ENCODE results near the gene RSL1D1.
"Not testable (repeated sequence)": the region's sequence is repeated elsewhere in the genome, so short reads cannot be mapped to it uniquely, and the experiment has no call there.

The RSL1D1 gene

DNA sequence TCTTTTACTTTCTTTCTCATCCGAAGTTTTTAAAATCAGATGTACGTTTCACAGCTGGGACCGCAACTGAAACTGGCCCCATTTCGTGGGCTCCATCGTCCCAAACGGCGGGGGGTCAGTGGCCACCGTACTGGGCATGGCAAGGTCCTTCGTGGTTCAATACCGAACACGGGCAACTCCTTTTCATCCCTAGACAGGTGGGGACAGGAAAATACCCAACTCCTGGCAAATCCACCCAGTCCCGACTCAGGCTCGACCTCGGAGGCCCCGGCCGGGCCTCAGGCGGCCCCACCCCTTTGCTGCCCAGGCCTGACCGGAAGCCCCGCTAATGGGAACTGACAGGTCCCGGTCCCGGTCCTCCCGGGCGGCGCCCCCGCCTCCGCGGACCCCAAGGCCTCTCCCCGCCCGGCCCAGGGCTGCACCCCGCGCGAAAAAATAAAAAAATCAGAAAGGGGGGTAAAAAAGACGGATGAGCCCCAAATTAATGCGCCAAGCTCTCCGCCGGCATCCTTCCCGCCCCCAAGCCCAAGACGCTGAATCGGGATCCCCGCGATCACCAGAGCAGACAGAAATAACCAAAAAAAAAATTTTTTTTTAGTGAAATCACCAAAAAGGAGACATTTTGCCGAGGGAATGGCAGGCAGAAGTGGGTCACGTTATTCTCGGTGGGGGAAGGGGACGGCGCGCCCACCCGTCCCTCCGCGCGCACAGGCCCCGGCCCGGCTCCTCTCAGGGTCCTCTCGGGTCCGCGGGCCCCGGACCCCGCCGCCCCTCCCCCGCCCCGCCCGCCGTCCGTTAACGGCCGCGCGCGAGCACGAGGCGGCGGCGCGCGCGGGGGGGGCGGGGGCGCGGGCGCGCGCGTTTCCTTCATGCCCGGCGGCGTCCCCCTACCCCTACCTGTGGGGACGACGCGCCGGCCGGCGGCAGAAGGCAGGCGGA, 54.8 kb downstream of the RSL1D1 start:
- peak; percentile 41 for DNase-seq

- DNase-seq, result no peak
These were observed 55.5 kb downstream of the RSL1D1 start for GRCh38 chr16:11795887-11796226.

DNA sequence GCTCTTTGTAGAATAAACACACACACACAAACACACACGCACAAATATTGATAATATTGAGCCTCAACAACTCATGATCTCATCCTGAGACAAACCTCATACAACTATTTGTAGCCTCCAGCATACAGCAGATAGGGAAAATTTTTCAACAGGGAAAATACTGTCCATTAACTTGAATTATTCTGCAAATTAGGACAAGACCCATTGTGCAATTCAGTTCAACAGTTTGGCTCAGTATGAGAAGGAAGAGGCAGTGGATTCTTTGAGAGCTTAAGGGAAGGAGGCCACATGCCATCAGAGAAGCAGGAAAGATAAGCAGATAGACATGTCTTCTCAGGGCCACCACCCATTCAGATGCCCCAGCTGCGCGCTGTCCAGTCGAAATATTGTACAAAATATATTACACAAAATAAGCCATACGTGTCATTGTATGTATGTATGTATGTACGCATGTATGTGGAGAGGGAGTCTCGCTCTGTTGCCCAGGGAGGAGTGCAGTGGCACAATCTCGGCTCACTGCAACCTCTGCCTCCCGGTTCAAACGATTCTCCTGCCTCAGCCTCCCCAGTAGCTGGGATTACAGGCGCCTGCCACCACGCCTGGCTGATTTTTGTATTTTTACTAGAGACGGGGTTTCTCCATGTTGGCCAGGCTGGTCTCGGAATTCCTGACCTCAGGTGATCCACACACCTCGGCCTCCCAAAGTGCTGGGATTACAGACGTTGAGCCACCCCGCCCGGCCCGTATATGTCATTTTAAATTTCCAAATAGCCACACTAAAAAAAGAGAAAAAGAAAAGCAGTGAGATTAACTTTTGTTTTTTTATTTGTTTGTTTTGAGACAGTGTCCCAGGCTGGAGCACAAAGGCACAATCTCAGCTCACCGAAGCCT, 56.1 kb downstream of the RSL1D1 start:
- no peak for DNase-seq

- no peak for DNase-seq
These were observed 56.9 kb downstream of the RSL1D1 start for GRCh38 chr16:11794447-11794846.

- DNase-seq, result no peak
These were observed 57.5 kb downstream of the RSL1D1 start for GRCh38 chr16:11793840-11794239.

DNA sequence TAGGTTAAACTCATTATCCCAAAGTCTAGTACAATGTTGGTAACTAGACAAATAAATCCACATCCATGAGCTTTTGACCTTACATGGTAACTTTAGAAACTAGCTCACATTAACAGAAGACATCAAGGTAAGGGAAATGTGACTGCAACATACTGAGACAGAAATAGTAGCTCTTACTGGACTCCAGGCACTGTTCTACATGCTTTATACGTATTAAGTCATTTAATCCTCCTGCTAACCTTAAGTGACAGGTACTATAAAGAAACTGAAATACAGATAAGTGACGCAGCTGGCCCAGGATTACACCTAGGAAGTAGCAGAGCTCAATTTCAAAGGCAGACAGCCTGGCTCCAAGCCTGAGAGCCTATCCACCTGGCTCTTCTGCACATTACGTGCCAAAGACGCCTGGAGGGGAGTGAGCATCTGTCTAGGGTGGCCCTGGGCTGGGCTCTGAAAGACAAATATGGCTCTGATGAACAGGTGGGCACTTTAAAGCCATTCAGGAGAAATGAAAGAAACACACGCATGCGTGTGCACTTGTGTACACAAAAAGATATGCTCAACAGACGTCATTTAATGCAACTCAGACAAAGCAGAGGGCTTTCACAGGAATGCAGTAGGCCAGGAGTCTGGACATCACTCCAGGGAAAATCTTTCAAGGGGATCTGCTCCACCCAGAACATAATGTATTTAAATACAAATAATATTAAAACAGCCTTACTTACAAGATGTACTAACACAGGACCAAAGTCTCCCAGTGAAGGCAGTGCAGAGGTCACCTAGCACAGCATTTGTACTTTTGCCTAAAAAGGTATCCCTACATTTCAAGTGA, 58.7 kb downstream of the RSL1D1 start:
- DNase-seq, result no peak

- DNase-seq, result no peak
These were observed 60.1 kb downstream of the RSL1D1 start for GRCh38 chr16:11791144-11791828.

DNA sequence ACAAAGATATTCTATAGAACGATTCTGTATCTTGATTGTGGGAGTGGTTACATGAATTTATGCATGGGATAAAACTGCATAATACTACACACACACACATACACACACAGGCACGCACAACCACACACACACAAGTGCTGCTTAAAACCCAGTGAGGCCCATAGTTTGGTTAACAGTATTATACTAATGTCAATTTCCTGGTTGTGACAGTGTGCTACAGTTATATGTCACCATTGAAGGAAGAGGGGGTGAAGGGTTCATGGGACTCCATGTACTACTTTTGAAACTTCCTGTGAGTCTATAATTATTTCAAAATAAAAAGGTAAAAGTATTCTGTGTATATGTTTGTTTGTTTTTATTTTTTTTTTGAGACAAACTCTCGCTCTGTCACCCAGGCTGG, 62.4 kb downstream of the RSL1D1 start:
- no peak for DNase-seq

DNA sequence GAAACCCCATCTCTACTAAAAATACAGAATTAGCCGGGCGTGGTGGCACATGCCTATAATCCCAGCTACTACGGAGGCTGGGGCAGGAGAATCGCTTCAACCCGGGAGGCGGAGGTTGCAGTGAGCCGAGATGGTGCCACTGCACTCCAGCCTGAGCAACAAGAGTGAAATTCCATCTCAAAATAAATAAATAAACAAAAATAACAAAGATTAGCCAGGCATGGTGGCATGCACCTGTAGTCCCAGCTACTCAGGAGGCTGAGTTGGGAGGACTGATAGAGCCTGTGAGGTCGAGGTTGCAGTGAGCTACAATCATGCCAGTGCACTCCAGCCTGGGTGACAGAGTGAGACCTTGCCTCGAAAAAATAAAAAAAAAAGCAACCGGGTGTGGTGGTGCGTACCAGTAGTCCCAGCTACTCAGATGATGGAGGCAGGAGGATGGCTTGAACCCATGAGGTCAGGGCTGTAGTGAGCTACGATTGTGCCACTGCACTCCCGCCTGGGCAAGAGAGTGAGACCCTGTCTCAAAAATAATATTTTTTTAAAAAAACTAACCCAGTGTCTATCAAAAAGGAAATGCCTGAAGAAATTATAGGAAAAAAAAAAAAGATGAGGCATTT, 66.3 kb downstream of the RSL1D1 start:
- not testable (repeated sequence) for DNase-seq

GRCh38 chr16:11784381-11784780, 67.0 kb downstream of the RSL1D1 start:
- not testable (repeated sequence) for DNase-seq

DNA sequence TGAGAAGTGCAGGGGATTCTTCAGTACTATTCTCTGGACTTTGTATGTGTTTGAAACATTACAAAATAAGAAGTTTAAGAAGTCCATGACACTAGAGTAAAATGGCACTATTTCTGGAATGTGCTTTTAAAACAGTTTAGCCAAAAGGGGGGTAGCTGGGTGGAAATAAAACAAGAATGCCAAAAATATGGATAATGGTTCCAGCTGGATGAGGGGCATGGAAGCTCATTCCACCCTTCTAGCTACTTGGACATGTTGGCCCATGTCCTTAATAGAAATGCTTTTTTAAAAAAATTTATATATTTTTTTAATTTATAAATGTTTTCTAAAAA, 67.3 kb downstream of the RSL1D1 start:
- DNase-seq, result no peak

Measured in CD4-positive, alpha-beta T cell treated with Interleukin-15 for 1 hour (primary cell).